HEK293 (cell line): ENCODE results near the gene THPO.

Experiments
- BCL11A ChIP-seq: fragments of 450-650 bp; formaldehyde crosslinking; IDR thresholded peaks from 2 replicates; pipeline ENCODE4 v1.5.1; 2016; ENCODE audit warnings: low read depth, missing biosample characterization, missing genetic modification characterization
- KLF1 ChIP-seq: fragments of 450-650 bp; formaldehyde crosslinking; IDR thresholded peaks from 2 replicates; pipeline ENCODE4 v1.5.1; 2016; ENCODE audit warnings: missing biosample characterization, missing genetic modification characterization
- KLF10 ChIP-seq: fragments of 450-650 bp; IDR thresholded peaks from 2 replicates; pipeline ENCODE4 v1.5.1; 2018; ENCODE audit warnings: missing biosample characterization, mild to moderate bottlenecking, missing genetic modification characterization
- KLF7 ChIP-seq: fragments of 450-650 bp; formaldehyde crosslinking; IDR thresholded peaks from 2 replicates; pipeline ENCODE4 v1.5.1; 2016; ENCODE audit warnings: missing biosample characterization, missing genetic modification characterization, borderline replicate concordance
- KLF8 ChIP-seq: fragments of 450-650 bp; formaldehyde crosslinking; IDR thresholded peaks from 2 replicates; pipeline ENCODE4 v1.5.1; 2016; ENCODE audit warnings: missing biosample characterization, missing genetic modification characterization
- OSR2 ChIP-seq: fragments of 450-650 bp; formaldehyde crosslinking; IDR thresholded peaks from 2 replicates; pipeline ENCODE4 v1.5.1; 2016; ENCODE audit warnings: missing biosample characterization, missing genetic modification characterization
- PRDM1 ChIP-seq: fragments of 450-650 bp; formaldehyde crosslinking; IDR thresholded peaks from 2 replicates; pipeline ENCODE4; 2016; ENCODE audit warnings: missing biosample characterization, missing genetic modification characterization
- PRDM2 ChIP-seq: fragments of 450-650 bp; formaldehyde crosslinking; IDR thresholded peaks from 2 replicates; pipeline ENCODE4 v1.5.1; 2016; ENCODE audit warnings: missing biosample characterization, missing genetic modification characterization, borderline replicate concordance
- PRDM4 ChIP-seq: fragments of 450-650 bp; formaldehyde crosslinking; IDR thresholded peaks from 2 replicates; pipeline ENCODE4 v1.5.1; 2017; ENCODE audit warnings: missing biosample characterization, missing genetic modification characterization
- SETDB1 ChIP-seq: IDR thresholded peaks from one replicate; pipeline ENCODE4 v1.6.1; 2017; ENCODE audit warnings: mild to moderate bottlenecking, low read length, moderate library complexity, mixed read lengths; ENCODE audit not compliant: insufficient read length
- SP3 ChIP-seq: fragments of 450-650 bp; formaldehyde crosslinking; IDR thresholded peaks from 2 replicates; pipeline ENCODE4 v1.5.1; 2016; ENCODE audit warnings: missing biosample characterization, missing genetic modification characterization
- WT1 ChIP-seq: fragments of 450-650 bp; formaldehyde crosslinking; IDR thresholded peaks from 2 replicates; pipeline ENCODE4 v1.5.1; 2016; ENCODE audit warnings: missing biosample characterization, missing genetic modification characterization
- ZBTB1 ChIP-seq: fragments of 450-650 bp; formaldehyde crosslinking; IDR thresholded peaks from 2 replicates; pipeline ENCODE4 v1.5.1; 2016; ENCODE audit warnings: missing biosample characterization, missing genetic modification characterization
- ZBTB21 ChIP-seq: fragments of 450-650 bp; formaldehyde crosslinking; IDR thresholded peaks from 2 replicates; pipeline ENCODE4 v1.5.1; 2017; ENCODE audit warnings: missing biosample characterization, missing genetic modification characterization
- ZNF112 ChIP-seq: fragments of 450-650 bp; formaldehyde crosslinking; IDR thresholded peaks from 2 replicates; pipeline ENCODE4 v1.5.0; 2017; ENCODE audit warnings: missing biosample characterization, missing genetic modification characterization
- ZNF146 ChIP-seq: fragments of 450-650 bp; formaldehyde crosslinking; IDR thresholded peaks from 2 replicates; pipeline ENCODE4 v1.5.1; 2016; ENCODE audit warnings: missing biosample characterization, missing genetic modification characterization
- ZNF157 ChIP-seq: fragments of 450-650 bp; formaldehyde crosslinking; IDR thresholded peaks from 2 replicates; pipeline ENCODE4 v1.5.1; 2016; ENCODE audit warnings: missing biosample characterization, missing genetic modification characterization
- ZNF16 ChIP-seq: fragments of 450-650 bp; formaldehyde crosslinking; IDR thresholded peaks from 2 replicates; pipeline ENCODE4 v1.5.1; 2016; ENCODE audit warnings: low read depth, missing biosample characterization, missing genetic modification characterization
- ZNF2 ChIP-seq: fragments of 450-650 bp; formaldehyde crosslinking; IDR thresholded peaks from 2 replicates; pipeline ENCODE4 v1.5.1; 2016; ENCODE audit warnings: missing biosample characterization, missing genetic modification characterization
- ZNF24 ChIP-seq: fragments of 450-650 bp; formaldehyde crosslinking; IDR thresholded peaks from 2 replicates; pipeline ENCODE4 v1.5.1; 2016; ENCODE audit warnings: missing biosample characterization, missing genetic modification characterization
- ZNF280D ChIP-seq: fragments of 450-650 bp; formaldehyde crosslinking; IDR thresholded peaks from 2 replicates; pipeline ENCODE4 v1.5.1; 2016; ENCODE audit warnings: missing biosample characterization, missing genetic modification characterization
- ZNF335 ChIP-seq: fragments of 450-650 bp; formaldehyde crosslinking; conservative IDR thresholded peaks from 2 replicates; pipeline ENCODE4 v1.5.1; 2016; ENCODE audit warnings: missing biosample characterization, missing genetic modification characterization
- ZNF341 ChIP-seq: fragments of 450-650 bp; formaldehyde crosslinking; IDR thresholded peaks from 2 replicates; pipeline ENCODE4; 2016; ENCODE audit warnings: low read depth, missing biosample characterization, missing genetic modification characterization
- ZNF404 ChIP-seq: fragments of 450-650 bp; formaldehyde crosslinking; IDR thresholded peaks from 2 replicates; pipeline ENCODE4 v1.5.1; 2017; ENCODE audit warnings: missing biosample characterization, missing genetic modification characterization
- ZNF488 ChIP-seq: fragments of 450-650 bp; formaldehyde crosslinking; IDR thresholded peaks from 2 replicates; pipeline ENCODE4 v1.5.1; 2016; ENCODE audit warnings: missing biosample characterization, missing genetic modification characterization
- ZNF510 ChIP-seq: fragments of 450-650 bp; formaldehyde crosslinking; IDR thresholded peaks from 2 replicates; pipeline ENCODE4 v1.5.1; 2018; ENCODE audit warnings: mild to moderate bottlenecking, missing genetic modification characterization, missing biosample characterization; ENCODE audit not compliant: insufficient replicate concordance
- ZNF600 ChIP-seq: fragments of 450-650 bp; formaldehyde crosslinking; IDR thresholded peaks from 2 replicates; pipeline ENCODE4 v1.5.1; 2016; ENCODE audit warnings: missing biosample characterization, missing genetic modification characterization
- ZNF776 ChIP-seq: fragments of 450-650 bp; formaldehyde crosslinking; IDR thresholded peaks from 2 replicates; pipeline ENCODE4 v1.5.0; 2017; ENCODE audit warnings: missing biosample characterization, missing genetic modification characterization, borderline replicate concordance
- ZNF791 ChIP-seq: fragments of 450-650 bp; formaldehyde crosslinking; IDR thresholded peaks from 2 replicates; pipeline ENCODE4 v1.5.1; 2016; ENCODE audit warnings: missing biosample characterization, missing genetic modification characterization
- TF ChIP-seq, protein P1 (sequence below): fragments of 450-650 bp; formaldehyde crosslinking; IDR thresholded peaks from 2 replicates; pipeline ENCODE4 v1.5.1; 2016; ENCODE audit warnings: missing biosample characterization, missing genetic modification characterization

THPO gene

DNA sequence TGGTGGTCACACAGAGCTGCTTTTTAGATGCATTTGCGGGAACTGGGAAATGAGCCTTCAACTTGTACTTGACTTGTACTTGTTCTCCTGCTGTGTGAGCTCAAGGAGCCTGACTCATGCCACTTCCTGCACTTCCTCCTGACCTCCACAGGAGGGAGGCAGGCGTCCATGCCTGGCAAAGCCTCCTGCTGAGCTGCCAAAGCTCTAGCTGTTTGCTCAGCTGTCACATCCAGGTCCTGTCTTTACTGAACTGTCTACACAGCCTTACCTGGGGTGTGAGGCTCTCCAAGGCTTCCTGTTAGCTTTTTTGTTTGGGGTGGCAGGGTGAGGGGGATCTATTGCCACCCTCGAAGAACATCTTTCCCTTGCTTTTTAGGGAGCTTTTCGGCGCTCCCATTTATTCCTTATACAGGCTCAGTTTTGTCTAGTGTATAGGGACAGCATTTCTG is 6.4 kb downstream of the THPO start (continued):
- TF ChIP-seq ZNF280D (tag by site-specific recombination) = no peak
- no peak for TF ChIP-seq ZBTB1 (tag by site-specific recombination)
- no peak for TF ChIP-seq PRDM2
- TF ChIP-seq ZNF404 (tag by site-specific recombination) = no peak
- no peak for TF ChIP-seq KLF1 (tag by site-specific recombination)
- TF ChIP-seq KLF8 (tag by site-specific recombination) = no peak
- no peak for TF ChIP-seq ZNF16 (tag by site-specific recombination)
- no peak for TF ChIP-seq KLF10
- TF ChIP-seq ZNF510 = no peak
- TF ChIP-seq, protein P1, sequence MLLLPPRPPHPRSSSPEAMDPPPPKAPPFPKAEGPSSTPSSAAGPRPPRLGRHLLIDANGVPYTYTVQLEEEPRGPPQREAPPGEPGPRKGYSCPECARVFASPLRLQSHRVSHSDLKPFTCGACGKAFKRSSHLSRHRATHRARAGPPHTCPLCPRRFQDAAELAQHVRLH (tag by site-specific recombination) = no peak
- TF ChIP-seq ZNF341 = peak; percentile 50; the same call in 1 of the 2 replicates
- no peak for TF ChIP-seq ZNF488 (tag by site-specific recombination)
- peak; percentile 56 for TF ChIP-seq PRDM1 (tag by site-specific recombination)
- TF ChIP-seq ZNF112 (tag by site-specific recombination) = no peak
- TF ChIP-seq ZNF24 (tag by site-specific recombination) = no peak
- TF ChIP-seq SETDB1 = no peak
- no peak for TF ChIP-seq ZNF335 (tag by site-specific recombination)
- TF ChIP-seq ZBTB21 = no peak
- peak; percentile 51; the same call in 1 of the 2 replicates for TF ChIP-seq ZNF2
- no peak for TF ChIP-seq WT1 (tag by site-specific recombination)
- TF ChIP-seq ZNF776 (tag by site-specific recombination) = no peak
- TF ChIP-seq BCL11A (tag by site-specific recombination) = no peak
- no peak for TF ChIP-seq ZNF146 (tag by site-specific recombination)
- no peak for TF ChIP-seq ZNF791 (tag by site-specific recombination)
- TF ChIP-seq OSR2 (tag by site-specific recombination) = no peak
- TF ChIP-seq SP3 = no peak
- TF ChIP-seq ZNF157 (tag by site-specific recombination) = no peak
- 0 out of 2 replicates have a peak, but pooled peaks have one; percentile 19 for TF ChIP-seq ZNF600 (tag by site-specific recombination)
- TF ChIP-seq PRDM4 (tag by site-specific recombination) = no peak
- no peak for TF ChIP-seq KLF7 (tag by site-specific recombination)
